Activated T-cell treated with anti-CD3 and anti-CD28 coated beads, Interleukin-2, amount 50 U/mL, for 48 hours (primary cell): ENCODE results near the gene MTG2.

Experiments used
- DNase-seq, 2 experiments: peaks; one replicate each; pipeline ENCODE4 v3.0.0-alpha.2; 2020

MTG2 gene

GRCh38 chr20:62163986-62164762 lies 18.7 kb upstream of the MTG2 start:
- no peak for DNase-seq

- DNase-seq = no peak
Measured at GRCh38 chr20:62164879-62165761, 17.7 kb upstream of the MTG2 start.

- no peak for DNase-seq
Measured at GRCh38 chr20:62165762-62166399, 16.9 kb upstream of the MTG2 start.

GRCh38 chr20:62167474-62167873 lies 15.4 kb upstream of the MTG2 start:
- no peak for DNase-seq

- DNase-seq = no peak
Measured at GRCh38 chr20:62168061-62168460, 14.8 kb upstream of the MTG2 start.

GRCh38 chr20:62168890-62169435 lies 13.9 kb upstream of the MTG2 start:
- DNase-seq = no peak

GRCh38 chr20:62170536-62170935 lies 12.3 kb upstream of the MTG2 start:
- no peak for DNase-seq

GRCh38 chr20:62171245-62171644 lies 11.6 kb upstream of the MTG2 start:
- DNase-seq = no peak

- DNase-seq = no peak
Measured at GRCh38 chr20:62172666-62173065, 10.2 kb upstream of the MTG2 start.

- no peak for DNase-seq
Measured at GRCh38 chr20:62174021-62174804, 8.6 kb upstream of the MTG2 start.

- DNase-seq = no peak
Measured at GRCh38 chr20:62174870-62175624, 7.8 kb upstream of the MTG2 start.

GRCh38 chr20:62175711-62176110 lies 7.1 kb upstream of the MTG2 start:
- DNase-seq = no peak

- no peak for DNase-seq
Measured at GRCh38 chr20:62176866-62177265, 6.0 kb upstream of the MTG2 start.

GRCh38 chr20:62177307-62177706 lies 5.5 kb upstream of the MTG2 start:
- DNase-seq = no peak

- no peak for DNase-seq
Measured at GRCh38 chr20:62178316-62179161, 4.3 kb upstream of the MTG2 start.

GRCh38 chr20:62179162-62179504 lies 3.7 kb upstream of the MTG2 start:
- DNase-seq = no peak

- no peak for DNase-seq
Measured at GRCh38 chr20:62181808-62182207, 1.0 kb upstream of the MTG2 start.

- DNase-seq = no peak
Measured at GRCh38 chr20:62183426-62184142, 756 bp downstream of the MTG2 start.

- DNase-seq = no peak
Measured at GRCh38 chr20:62186096-62186426, 3.2 kb downstream of the MTG2 start.
